Measurements from ENCODE around the gene SGPP2.

SGPP2 gene

DNA sequence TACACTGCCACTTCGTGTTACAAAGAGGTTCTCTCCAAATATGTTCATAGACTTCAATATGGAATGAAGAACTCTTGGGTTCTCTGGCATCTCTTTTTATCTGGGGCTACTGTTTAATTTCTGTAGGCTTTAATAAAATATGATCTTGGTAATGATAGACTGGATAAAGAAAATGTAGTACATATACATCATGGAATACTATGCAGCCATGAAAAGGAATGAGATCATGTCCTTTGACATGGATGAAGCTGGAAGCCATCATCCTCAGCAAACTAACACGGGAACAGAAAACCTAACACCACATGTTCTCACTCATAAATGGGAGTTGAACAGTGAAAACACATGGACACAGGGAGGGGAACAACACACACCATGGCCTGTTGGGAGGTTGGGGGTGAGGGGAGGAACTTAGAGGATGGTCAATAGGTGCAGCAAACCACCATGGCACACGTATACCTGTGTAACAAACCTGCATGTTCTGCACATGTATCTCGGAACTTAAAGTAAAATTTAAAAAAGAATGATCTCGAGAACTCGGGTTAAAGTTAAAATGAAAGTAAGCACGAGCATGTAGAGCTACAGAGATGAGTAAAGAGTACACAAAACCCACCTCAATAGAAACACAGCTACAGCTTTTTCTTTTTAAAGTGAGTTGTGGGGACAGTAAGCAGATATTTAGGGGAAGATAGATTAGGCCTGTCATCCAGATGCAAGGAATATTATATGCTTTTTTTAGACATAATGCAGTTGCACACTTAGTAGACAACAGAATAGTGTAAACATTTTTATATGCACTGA, 102.3 kb downstream of the SGPP2 start:
- CTCF ChIA-PET, result no interaction called here
- TF ChIP-seq ELF4 (IDR thresholded peaks at IDR 0.05), result no peak
- TF ChIP-seq L3MBTL2 (conservative IDR thresholded peaks at IDR 0.05), result no peak
- TF ChIP-seq, protein P1, sequence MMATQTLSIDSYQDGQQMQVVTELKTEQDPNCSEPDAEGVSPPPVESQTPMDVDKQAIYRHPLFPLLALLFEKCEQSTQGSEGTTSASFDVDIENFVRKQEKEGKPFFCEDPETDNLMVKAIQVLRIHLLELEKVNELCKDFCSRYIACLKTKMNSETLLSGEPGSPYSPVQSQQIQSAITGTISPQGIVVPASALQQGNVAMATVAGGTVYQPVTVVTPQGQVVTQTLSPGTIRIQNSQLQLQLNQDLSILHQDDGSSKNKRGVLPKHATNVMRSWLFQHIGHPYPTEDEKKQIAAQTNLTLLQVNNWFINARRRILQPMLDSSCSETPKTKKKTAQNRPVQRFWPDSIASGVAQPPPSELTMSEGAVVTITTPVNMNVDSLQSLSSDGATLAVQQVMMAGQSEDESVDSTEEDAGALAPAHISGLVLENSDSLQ (IDR thresholded peaks at IDR 0.05), result no peak
- no peak for TF ChIP-seq ARNT (IDR thresholded peaks at IDR 0.05)
- TF ChIP-seq HDGF (IDR thresholded peaks at IDR 0.05; ENCODE audit: borderline replicate concordance), result no peak
- no peak for TF ChIP-seq TARDBP (IDR thresholded peaks at IDR 0.05)
- no peak for TF ChIP-seq FOXK2 (IDR thresholded peaks at IDR 0.05)
- no peak for TF ChIP-seq SP1 (IDR thresholded peaks at IDR 0.05)
- no peak for TF ChIP-seq NFRKB (IDR thresholded peaks at IDR 0.05)
- no peak for TF ChIP-seq BHLHE40 (IDR thresholded peaks at IDR 0.05; ENCODE audit: borderline replicate concordance)
- DNase-seq (ENCODE audit: extremely low spot score), result no peak
- POLR2A ChIA-PET, result no interaction called here

DNA sequence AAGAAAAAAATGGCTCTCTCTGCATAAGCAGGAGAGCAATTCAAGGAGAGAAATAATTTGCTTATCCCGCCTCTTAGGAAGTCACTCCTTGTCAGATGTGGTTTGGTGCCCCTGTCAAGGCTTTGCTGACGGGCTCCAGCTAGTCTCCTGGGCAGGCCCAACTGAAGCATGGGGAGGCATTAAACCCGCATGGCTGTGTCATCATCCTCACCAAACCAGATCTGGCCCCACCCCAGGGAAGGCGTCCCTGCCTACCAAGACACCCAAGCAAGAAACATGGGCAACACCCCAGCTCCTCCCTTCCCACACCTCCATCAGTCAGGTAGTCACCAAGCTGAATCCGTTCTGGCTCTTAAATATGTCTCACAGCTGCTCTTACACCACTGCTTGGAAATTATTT, 108.0 kb downstream of the SGPP2 start:
- POLR2A ChIA-PET, result no interaction called here
- CTCF ChIA-PET, result no interaction called here
- TF ChIP-seq NFRKB (IDR thresholded peaks at IDR 0.05) (no peak), SUZ12 (IDR thresholded peaks at IDR 0.05) (no peak), LEF1 (IDR thresholded peaks at IDR 0.05; ENCODE audit: borderline replicate concordance) (no peak), HDGF (IDR thresholded peaks at IDR 0.05; ENCODE audit: borderline replicate concordance) (no peak), SP1 (IDR thresholded peaks at IDR 0.05) (no peak), L3MBTL2 (conservative IDR thresholded peaks at IDR 0.05) (no peak), FOXA1 (IDR thresholded peaks at IDR 0.05) (no peak), ELF4 (IDR thresholded peaks at IDR 0.05) (no peak)
- DNase-seq (ENCODE audit: extremely low spot score), result no peak

DNA sequence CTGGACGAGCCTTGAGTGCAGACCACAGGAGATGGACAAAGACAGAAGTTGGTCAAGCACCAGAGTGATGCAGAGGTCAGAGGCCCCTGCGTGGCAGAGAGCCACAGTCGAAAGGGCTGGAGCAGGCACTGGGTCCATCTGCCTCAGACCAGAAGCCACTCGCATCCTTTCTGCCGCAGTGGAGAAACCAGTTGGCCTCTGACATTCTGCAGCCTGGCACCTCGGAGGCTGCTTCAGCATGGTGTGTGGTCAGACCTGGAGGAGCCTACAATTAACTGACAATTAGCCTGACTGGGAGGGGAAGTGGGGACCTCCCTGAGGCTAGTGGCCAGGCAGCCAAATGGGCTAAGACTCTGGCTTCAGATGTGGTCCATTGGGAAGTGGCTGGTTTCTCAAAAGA, 111.1 kb downstream of the SGPP2 start:
- POLR2A ChIA-PET, result no interaction called here
- no peak for DNase-seq (ENCODE audit: extremely low spot score)

GRCh38 chr2:222538535-222538934, 114.2 kb downstream of the SGPP2 start:
- no peak for TF ChIP-seq LEF1 (IDR thresholded peaks at IDR 0.05; ENCODE audit: borderline replicate concordance)
- CTCF ChIA-PET, result no interaction called here
- DNase-seq (ENCODE audit: extremely low spot score), result no peak
- POLR2A ChIA-PET, result no interaction called here

More for the DNA sequence above, 111.1 kb downstream of the SGPP2 start:
- TF ChIP-seq LEF1 (IDR thresholded peaks at IDR 0.05; ENCODE audit: borderline replicate concordance) (no peak), CTBP1 (IDR thresholded peaks at IDR 0.05; ENCODE audit: borderline replicate concordance) (no peak), FOXK2 (IDR thresholded peaks at IDR 0.05) (no peak), TARDBP (IDR thresholded peaks at IDR 0.05) (no peak), ELF4 (IDR thresholded peaks at IDR 0.05) (no peak), BHLHE40 (IDR thresholded peaks at IDR 0.05; ENCODE audit: borderline replicate concordance) (no peak)
- CTCF ChIA-PET, result no interaction called here

DNA sequence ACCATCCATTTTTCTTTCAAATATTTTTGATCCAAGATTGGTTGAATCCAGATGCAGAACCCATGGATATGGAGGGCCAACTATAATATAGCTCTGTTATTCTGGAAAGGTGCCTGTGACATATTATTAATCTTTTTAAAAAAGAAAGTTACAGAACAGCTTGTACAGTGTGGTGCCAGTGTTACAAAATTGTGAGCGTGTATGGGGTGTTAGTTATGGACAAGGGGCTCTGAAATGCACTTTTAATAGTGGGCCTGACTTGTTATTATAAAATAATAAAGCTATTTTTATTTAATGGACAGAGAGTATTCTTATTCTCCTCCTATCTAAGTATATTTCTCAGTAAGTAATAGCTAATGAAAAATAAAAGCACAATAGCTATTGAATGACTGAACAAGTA, 120.3 kb downstream of the SGPP2 start:
- no peak for TF ChIP-seq L3MBTL2 (conservative IDR thresholded peaks at IDR 0.05)
- TF ChIP-seq SP1 (IDR thresholded peaks at IDR 0.05), result no peak
- TF ChIP-seq HDGF (IDR thresholded peaks at IDR 0.05; ENCODE audit: borderline replicate concordance), result no peak
- TF ChIP-seq TARDBP (IDR thresholded peaks at IDR 0.05), result no peak
- TF ChIP-seq FOXK2 (IDR thresholded peaks at IDR 0.05), result no peak
- no peak for TF ChIP-seq CTBP1 (IDR thresholded peaks at IDR 0.05; ENCODE audit: borderline replicate concordance)
- TF ChIP-seq ARNT (IDR thresholded peaks at IDR 0.05), result no peak
- no peak for TF ChIP-seq FOXA1 (IDR thresholded peaks at IDR 0.05)
- TF ChIP-seq, protein P1 (IDR thresholded peaks at IDR 0.05), result no peak
- POLR2A ChIA-PET, result interaction anchor here (1.5 kb wide), 1 partner anchor 227 kb away, joined by 4 read pairs; no protein-coding TSS in a partner anchor
- CTCF ChIA-PET, result interaction anchor here (0.9 kb wide), 1 partner anchor 227 kb away, joined by 4 read pairs; no protein-coding TSS in a partner anchor
- DNase-seq (ENCODE audit: extremely low spot score), result no peak

GRCh38 chr2:222545823-222546795, 121.8 kb downstream of the SGPP2 start:
- ChIA-PET CTCF (interaction anchor here (0.6 kb wide), 1 partner anchor 62 kb away, joined by 3 read pairs; no protein-coding TSS in a partner anchor), POLR2A (interaction anchor here (1.5 kb wide), 1 partner anchor 228 kb away, joined by 4 read pairs; no protein-coding TSS in a partner anchor)
- TF ChIP-seq CTBP1 (IDR thresholded peaks at IDR 0.05; ENCODE audit: borderline replicate concordance) (0 out of 2 replicates have a peak, but pooled peaks have one; percentile 6), L3MBTL2 (conservative IDR thresholded peaks at IDR 0.05) (no peak), ELF4 (IDR thresholded peaks at IDR 0.05) (no peak), NFRKB (IDR thresholded peaks at IDR 0.05) (no peak), ZNF384 (IDR thresholded peaks at IDR 0.05) (peak; percentile 60; the same call in 1 of the 2 replicates), TARDBP (IDR thresholded peaks at IDR 0.05) (no peak), LEF1 (IDR thresholded peaks at IDR 0.05; ENCODE audit: borderline replicate concordance) (no peak)
- TF ChIP-seq, protein P1 (IDR thresholded peaks at IDR 0.05), result peak; percentile 86

More at GRCh38 chr2:222545823-222546795, 121.8 kb downstream of the SGPP2 start:
- no peak for DNase-seq (ENCODE audit: extremely low spot score)
